ENCODE data around the gene COA8.

Gene COA8

GRCh38 chr14:103531421-103532215 lies 31.1 kb upstream of the COA8 start:
- TF ChIP-seq CTCF (IDR thresholded peaks at IDR 0.05): no peak
- Histone ChIP-seq H3K4me3 (ENCODE audit: low read depth in 1 of 2, low read length in 1 of 2) (no peak overlapping the region), H3K27ac (no peak overlapping the region), H3K9me3 (no peaks in the 10 kb centered on the region), H3K36me3 (no peaks in the 10 kb centered on the region), H3K27me3 (peaks cover 6% of the 10 kb centered on the region), H3K4me1 (ENCODE audit: control insufficient read depth in 1 of 2, insufficient read depth in 1 of 2, low read depth in 1 of 2, low read length in 1 of 2) (peaks cover 18 to 19% of the 10 kb centered on the region in 2 experiments)

- Histone ChIP-seq H3K9me3 (no peaks in the 10 kb centered on the region), H3K27ac (no peak overlapping the region), H3K27me3 (no peaks in the 10 kb centered on the region), H3K36me3 (no peaks in the 10 kb centered on the region), H3K4me1 (ENCODE audit: control insufficient read depth in 1 of 2, insufficient read depth in 1 of 2, low read depth in 1 of 2, low read length in 1 of 2) (peaks cover 18 to 19% of the 10 kb centered on the region in 2 experiments), H3K4me3 (ENCODE audit: low read depth in 1 of 2, low read length in 1 of 2) (no peak overlapping the region)
- TF ChIP-seq CTCF (IDR thresholded peaks at IDR 0.05): no peak
These were observed 30.3 kb upstream of the COA8 start for GRCh38 chr14:103532216-103533136.

GRCh38 chr14:103533137-103533998 lies 29.4 kb upstream of the COA8 start:
- no peak overlapping the region for H3K4me3 ChIP-seq (ENCODE audit: low read depth in 1 of 2, low read length in 1 of 2)
- no peak overlapping the region for H3K27ac ChIP-seq
- H3K36me3 ChIP-seq: no peaks in the 10 kb centered on the region
- peaks cover 5% of the 10 kb centered on the region for H3K27me3 ChIP-seq
- H3K9me3 ChIP-seq: no peaks in the 10 kb centered on the region
- TF ChIP-seq CTCF (IDR thresholded peaks at IDR 0.05): no peak
- peaks cover 14 to 16% of the 10 kb centered on the region in 2 experiments for H3K4me1 ChIP-seq (ENCODE audit: control insufficient read depth in 1 of 2, insufficient read depth in 1 of 2, low read depth in 1 of 2, low read length in 1 of 2)

- H3K4me3 ChIP-seq (ENCODE audit: low read depth in 1 of 2, low read length in 1 of 2): no peak overlapping the region
- no peaks in the 10 kb centered on the region for H3K9me3 ChIP-seq
- H3K4me1 ChIP-seq (ENCODE audit: control insufficient read depth in 1 of 2, insufficient read depth in 1 of 2, low read depth in 1 of 2, low read length in 1 of 2): peaks cover 8 to 11% of the 10 kb centered on the region in 2 experiments
- no peaks in the 10 kb centered on the region for H3K36me3 ChIP-seq
- no peak for TF ChIP-seq CTCF (IDR thresholded peaks at IDR 0.05)
- peaks cover 12% of the 10 kb centered on the region for H3K27me3 ChIP-seq
- H3K27ac ChIP-seq: no peak overlapping the region
These were observed 28.7 kb upstream of the COA8 start for GRCh38 chr14:103533999-103534575.

GRCh38 chr14:103534576-103535061 lies 28.1 kb upstream of the COA8 start:
- no peak overlapping the region for H3K27ac ChIP-seq
- peaks cover 3 to 5% of the 10 kb centered on the region in 2 experiments for H3K4me1 ChIP-seq (ENCODE audit: control insufficient read depth in 1 of 2, insufficient read depth in 1 of 2, low read depth in 1 of 2, low read length in 1 of 2)
- no peak overlapping the region for H3K4me3 ChIP-seq (ENCODE audit: low read depth in 1 of 2, low read length in 1 of 2)
- peaks cover 17% of the 10 kb centered on the region for H3K27me3 ChIP-seq
- TF ChIP-seq CTCF (IDR thresholded peaks at IDR 0.05): no peak
- H3K36me3 ChIP-seq: no peaks in the 10 kb centered on the region
- no peaks in the 10 kb centered on the region for H3K9me3 ChIP-seq
